Glomerular visceral epithelial cell (primary cell): Measurements from ENCODE around the gene TBC1D4.

Experiments
- DNase-seq: peaks from one replicate; pipeline ENCODE4 v3.0.0-alpha.2; 2016; ENCODE audit errors: extremely low spot score

TBC1D4 gene

GRCh38 chr13:75417012-75417384 is 65.0 kb downstream of the TBC1D4 start:
- DNase-seq: no peak

- DNase-seq: no peak
These were observed 65.5 kb downstream of the TBC1D4 start for GRCh38 chr13:75416327-75417011.

GRCh38 chr13:75415694-75416093 is 66.3 kb downstream of the TBC1D4 start:
- DNase-seq: no peak

- DNase-seq: no peak
These were observed 66.8 kb downstream of the TBC1D4 start for GRCh38 chr13:75415171-75415570.

GRCh38 chr13:75414036-75414827 is 67.7 kb downstream of the TBC1D4 start:
- DNase-seq: no peak

- DNase-seq: no peak
These were observed 69.9 kb downstream of the TBC1D4 start for GRCh38 chr13:75411924-75412537.

- DNase-seq: no peak
These were observed 71.8 kb downstream of the TBC1D4 start for GRCh38 chr13:75410207-75410606.

- no peak for DNase-seq
These were observed 74.0 kb downstream of the TBC1D4 start for GRCh38 chr13:75407998-75408397.

- no peak for DNase-seq
These were observed 74.5 kb downstream of the TBC1D4 start for GRCh38 chr13:75407473-75407872.

GRCh38 chr13:75405976-75406703 is 75.8 kb downstream of the TBC1D4 start:
- no peak for DNase-seq

- DNase-seq: no peak
These were observed 77.2 kb downstream of the TBC1D4 start for GRCh38 chr13:75404726-75405125.

- DNase-seq: peak; percentile 29
These were observed 79.2 kb downstream of the TBC1D4 start for GRCh38 chr13:75402787-75403186.

GRCh38 chr13:75400775-75401174 is 81.2 kb downstream of the TBC1D4 start:
- no peak for DNase-seq

GRCh38 chr13:75399879-75400217 is 82.1 kb downstream of the TBC1D4 start:
- no peak for DNase-seq

- no peak for DNase-seq
These were observed 82.6 kb downstream of the TBC1D4 start for GRCh38 chr13:75399168-75399878.

- DNase-seq: no peak
These were observed 83.9 kb downstream of the TBC1D4 start for GRCh38 chr13:75398072-75398471.

- no peak for DNase-seq
These were observed 86.1 kb downstream of the TBC1D4 start for GRCh38 chr13:75395901-75396300.

GRCh38 chr13:75395066-75395465 is 86.9 kb downstream of the TBC1D4 start:
- no peak for DNase-seq

- no peak for DNase-seq
These were observed 88.0 kb downstream of the TBC1D4 start for GRCh38 chr13:75393839-75394520.

- no peak for DNase-seq
These were observed 90.4 kb downstream of the TBC1D4 start for GRCh38 chr13:75391432-75392100.

- DNase-seq: no peak
These were observed 91.7 kb downstream of the TBC1D4 start for GRCh38 chr13:75390229-75390628.
